Endothelial cell of umbilical vein (primary cell): ENCODE measurements around the gene PPP1R13L. TPM values are rescaled to one million over a fixed set of nuclear protein-coding genes. Genes with fewer than 3 reads are reported as not detected.

Source experiments
- BruUV-seq: library from RNA; stranded (reverse); fragments of 400-500 nt; replicated peaks from 2 replicates; lab custom pipeline; 2021; lab: Mats Ljungman, UMichigan
- CTCF ChIA-PET: fragments of 300-600, 350-600 bp; sonication (Branson Sonifier 250); formaldehyde crosslinking; loops from one replicate; lab custom pipeline; 2021; ENCODE audit warnings: antibody characterized with exemption, inconsistent platforms; lab: Charles Lee
- POLR2A ChIA-PET: fragments of 300-600, 350-600 bp; sonication (Branson Sonifier 250); formaldehyde crosslinking; loops from one replicate; lab custom pipeline; 2021; ENCODE audit warnings: antibody characterized with exemption, inconsistent platforms; lab: Charles Lee
- DNase-seq: peaks from one replicate; pipeline ENCODE4 v3.0.0-alpha.2; 2011; ENCODE audit warnings: low read depth, low spot score
- FAIRE-seq: peaks from 2 replicates; lab custom pipeline; 2011; peaks lifted over from hg19 to GRCh38; lab: Jason Lieb, UNC
- H2AFZ ChIP-seq: 2 replicates; pipeline ENCODE4 v1.6.0; 2012; ENCODE audit warnings: low read depth, low read length, control low read depth, inconsistent platforms
- H3K27ac ChIP-seq: 2 replicates; pipeline ENCODE4 v1.5.1; 2011; ENCODE audit warnings: low read depth, mild to moderate bottlenecking, control low read depth, low read length, moderate library complexity; ENCODE audit not compliant: insufficient read depth
- H3K27me3 ChIP-seq, 2 experiments: 2 replicates each; pipeline versions ENCODE4 v1.6.0 to v1.6.1; 2011; ENCODE audit warnings: low read length in 2 of 2, mixed read lengths in 1 of 2; ENCODE audit not compliant: control insufficient read depth in 2 of 2, insufficient read depth in 2 of 2
- H3K36me3 ChIP-seq, 2 experiments: 2 replicates in 1 of 2; 3 replicates in 1 of 2; pipeline ENCODE4 v1.5.1; 2011; ENCODE audit warnings: low read length in 2 of 2, mild to moderate bottlenecking in 1 of 2, moderate library complexity in 1 of 2; ENCODE audit not compliant: control insufficient read depth in 2 of 2, insufficient read depth in 2 of 2; ENCODE audit errors: extremely low read depth in 1 of 2
- H3K4me1 ChIP-seq: 3 replicates; pipeline ENCODE4 v1.5.1; 2011; ENCODE audit warnings: mild to moderate bottlenecking, low read length; ENCODE audit not compliant: control insufficient read depth, insufficient read depth; ENCODE audit errors: extremely low read depth
- H3K4me2 ChIP-seq: 2 replicates; pipeline ENCODE4 v1.6.1; 2011; ENCODE audit warnings: low read length, control low read depth, mixed read lengths; ENCODE audit not compliant: insufficient read depth
- H3K4me3 ChIP-seq, 3 experiments: fragments of 200-600 bp in 1 of 3; sonication (generic), shearing (Covaris generic) in 1 of 3; replicated peaks in 1 of 3; 2 replicates each; pipeline ENCODE4 v1.5.1; 2011 to 2016; ENCODE audit warnings: control low read depth in 3 of 3, low read length in 3 of 3, mild to moderate bottlenecking in 2 of 3, inconsistent platforms in 1 of 3, low read depth in 1 of 3, moderate library complexity in 1 of 3; ENCODE audit not compliant: insufficient read depth in 1 of 3
- H3K79me2 ChIP-seq: 2 replicates; pipeline ENCODE4 v1.6.0; 2012; ENCODE audit warnings: low read length, inconsistent platforms; ENCODE audit not compliant: control insufficient read depth, insufficient read depth
- H3K9ac ChIP-seq: replicated peaks from 2 replicates; pipeline ENCODE3; 2011; ENCODE audit warnings: low read length, control low read depth; ENCODE audit not compliant: insufficient read depth; ENCODE audit errors: extremely low read depth
- H3K9me1 ChIP-seq: replicated peaks from 3 replicates; pipeline ENCODE4 v1.6.0; 2011; ENCODE audit warnings: mild to moderate bottlenecking, low read length; ENCODE audit not compliant: control insufficient read depth, insufficient read depth; ENCODE audit errors: extremely low read depth
- H3K9me3 ChIP-seq: replicated peaks from 2 replicates; pipeline ENCODE4 v1.5.1; 2012; ENCODE audit warnings: low read length, inconsistent platforms; ENCODE audit not compliant: control insufficient read depth, insufficient read depth
- H4K20me1 ChIP-seq: replicated peaks from 2 replicates; pipeline ENCODE3; 2011; ENCODE audit warnings: mild to moderate bottlenecking, low read length; ENCODE audit not compliant: control insufficient read depth, insufficient read depth; ENCODE audit errors: extremely low read depth
- CTCF ChIP-seq, 2 donors: IDR thresholded peaks; 1 replicate in 1 of 2; 2 replicates in 1 of 2; pipeline ENCODE4 v1.5.1; 2011; ENCODE audit warnings: low read length in 2 of 2, mild to moderate bottlenecking in 2 of 2, moderate library complexity in 2 of 2, control low read depth in 1 of 2, inconsistent platforms in 1 of 2, low read depth in 1 of 2; ENCODE audit not compliant: insufficient read depth in 1 of 2; ENCODE audit errors: extremely low read depth in 1 of 2
- EZH2 ChIP-seq: IDR thresholded peaks from 2 replicates; pipeline ENCODE4 v1.6.1; 2012; ENCODE audit warnings: borderline replicate concordance, low read depth, mild to moderate bottlenecking, moderate library complexity, low read length, inconsistent platforms; ENCODE audit not compliant: severe bottlenecking
- FOS ChIP-seq: IDR thresholded peaks from 2 replicates; pipeline ENCODE4 v1.6.1; 2011; ENCODE audit warnings: mild to moderate bottlenecking, low read length, moderate library complexity, borderline replicate concordance; ENCODE audit not compliant: insufficient read depth
- GATA2 ChIP-seq: IDR thresholded peaks from 2 replicates; pipeline ENCODE4 v1.7.0; 2011; ENCODE audit warnings: low read depth, mild to moderate bottlenecking, moderate library complexity, mixed read lengths, low read length; ENCODE audit not compliant: insufficient read length, insufficient read depth
- JUN ChIP-seq: IDR thresholded peaks from 2 replicates; pipeline ENCODE4 v1.6.1; 2011; ENCODE audit warnings: borderline replicate concordance, low read depth; ENCODE audit not compliant: insufficient read length, insufficient read depth
- MAX ChIP-seq: IDR thresholded peaks from 2 replicates; pipeline ENCODE4 v1.6.1; 2011; ENCODE audit not compliant: insufficient read depth, insufficient read length
- MYC ChIP-seq: IDR thresholded peaks from one replicate; pipeline ENCODE4 v1.6.1; 2011; ENCODE audit warnings: mild to moderate bottlenecking, low read depth, low read length
- POLR2A ChIP-seq: IDR thresholded peaks from 2 replicates; pipeline ENCODE4 v1.6.1; 2012; ENCODE audit warnings: low read depth, mild to moderate bottlenecking, control low read depth, low read length
- POLR2AphosphoS5 ChIP-seq: IDR thresholded peaks from 2 replicates; pipeline ENCODE4 v1.6.1; 2012; ENCODE audit warnings: low read depth, mild to moderate bottlenecking, control low read depth, low read length, moderate library complexity; ENCODE audit not compliant: insufficient read depth
- dilution Hi-C: fragments of 300-500 bp; cut with MboI; formaldehyde crosslinking; loops from one replicate; pipeline ENCODE4 v1.15.0; 2019; ENCODE audit warnings: low sequenced_read_pairs; ENCODE audit not compliant: extremely low pct_ligation_motif_present
- intact Hi-C: fragments of 100-400 bp; cut with micrococcal nuclease; formaldehyde crosslinking; loops from one replicate; pipeline ENCODE4 v1.10.0; 2022
- polyA plus RNA-seq, 4 experiments: library from polyadenylated mRNA; depleted of rRNA in 3 of 4; stranded (reverse) in 3 of 4; unstranded in 1 of 4; fragments of >200 nt; gene quantifications; 2 replicates each; pipeline versions ENCODE4 v1.2.1 to v1.2.3, GENCODE V29; 2011 to 2012; ENCODE audit warnings: missing spikeins in 1 of 4
- total RNA-seq: library from RNA; stranded (reverse); gene quantifications from 2 replicates; pipeline ENCODE4 v1.2.3, GENCODE V29; 2021

PPP1R13L gene
- total and polyA plus RNA-seq, 2 donors (not counting 3 experiments of a cell fraction or from before 2014, with no cell fraction given) = 28.5 to 77.4 TPM

DNA sequence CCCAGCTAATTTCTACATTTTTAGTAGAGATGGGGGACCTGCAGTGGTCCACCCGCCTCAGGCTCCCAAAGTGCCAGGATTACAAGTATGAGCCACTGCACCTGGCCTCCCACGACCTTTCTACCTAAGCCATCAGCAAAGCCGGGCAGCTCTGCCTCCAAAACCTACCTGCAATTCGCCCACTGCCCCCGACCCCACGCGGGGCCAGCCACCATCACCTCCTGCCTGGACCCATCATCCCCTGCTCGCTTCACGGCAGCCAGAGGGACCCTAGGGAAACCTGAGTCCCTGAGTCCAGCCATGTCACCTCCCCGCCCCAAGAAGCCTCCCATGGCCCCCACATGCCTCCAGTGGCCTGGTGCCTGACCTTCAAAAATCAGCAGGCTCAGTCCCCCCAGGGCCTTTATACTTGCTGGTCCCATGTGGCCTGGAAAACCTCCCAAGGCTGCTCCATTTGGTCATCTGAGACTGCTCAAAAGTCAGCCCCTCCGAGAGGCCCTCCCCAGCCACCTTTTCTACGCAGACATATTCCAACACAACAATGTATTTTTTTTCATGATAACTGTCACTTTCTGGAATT, 46.6 kb downstream of the PPP1R13L start:
- no TSS peak for BruUV-seq
- no peak overlapping the region for H2AFZ ChIP-seq
- H3K27ac ChIP-seq = no peak overlapping the region
- intact Hi-C loops = no loop called here
- no peaks in the 10 kb centered on the region for H3K9me3 ChIP-seq
- no peak overlapping the region for H3K4me2 ChIP-seq
- no peak overlapping the region for H3K9ac ChIP-seq
- no peak for TF ChIP-seq CTCF (IDR thresholded peaks at IDR 0.05; ENCODE audit: extremely low read depth in 1 of 2, insufficient read depth in 1 of 2, low read depth in 1 of 2, low read length in 2 of 2)
- TF ChIP-seq POLR2A = no peak
- no peak for TF ChIP-seq MYC
- TF ChIP-seq JUN = no peak
- no peak for TF ChIP-seq EZH2
- no peak for TF ChIP-seq GATA2
- TF ChIP-seq MAX = no peak
- no peak for TF ChIP-seq FOS
- TF ChIP-seq POLR2AphosphoS5 = no peak
- H3K27me3 ChIP-seq = no peaks in the 10 kb centered on the region
- dilution Hi-C loops = no loop called here
- no peaks in the 10 kb centered on the region for H3K4me1 ChIP-seq
- FAIRE-seq = no peak
- peaks cover 5 to 40% of the 10 kb centered on the region in 2 experiments for H3K36me3 ChIP-seq
- no peaks in the 10 kb centered on the region for H4K20me1 ChIP-seq
- DNase-seq = no peak
- H3K4me3 ChIP-seq = no peak overlapping the region
- CTCF ChIA-PET = no interaction called here
- H3K9me1 ChIP-seq = no peaks in the 10 kb centered on the region
- H3K79me2 ChIP-seq = no peaks in the 10 kb centered on the region
- POLR2A ChIA-PET = no interaction called here
